NCI-H1048 (cell line): ENCODE data around the gene CNPY3.
"Not testable (repeated sequence)": the region's sequence is repeated elsewhere in the genome, so short reads cannot be mapped to it uniquely, and the experiment has no call there.

Experiments used
- DNase-seq: peaks from one replicate; lab custom pipeline; 2025; lab: John Stamatoyannopoulos, UW

CNPY3 gene

GRCh38 chr6:42915732-42916131 is 13.5 kb upstream of the CNPY3 start, which contains the start of gene PTCRA:
Gene PTCRA (plus strand): TSS chr6:42916053. CDS start chr6:42916070, 17 bp downstream.
- DNase-seq: no peak

GRCh38 chr6:42916288-42916687 is 13.0 kb upstream of the CNPY3 start:
- no peak for DNase-seq

DNA sequence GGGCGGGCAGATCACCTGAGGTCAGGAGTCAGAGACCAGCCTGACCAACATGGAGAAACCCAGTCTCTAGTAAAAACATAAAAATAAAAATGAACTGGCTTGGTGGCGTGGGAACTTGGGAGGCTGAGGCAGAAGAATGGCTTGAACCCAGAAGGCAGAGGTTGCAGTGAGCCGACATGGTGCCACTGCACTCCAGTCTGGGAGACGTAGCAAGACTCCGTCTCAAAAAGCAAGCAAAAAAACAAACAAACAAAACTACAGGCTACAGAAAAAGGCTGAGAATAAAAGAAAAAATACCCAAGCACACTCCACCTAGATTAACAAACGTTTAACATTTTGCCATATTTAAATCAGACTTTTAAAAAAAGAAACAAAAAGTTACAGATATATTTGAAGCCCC is 7.5 kb upstream of the CNPY3 start:
- DNase-seq: no peak

DNA sequence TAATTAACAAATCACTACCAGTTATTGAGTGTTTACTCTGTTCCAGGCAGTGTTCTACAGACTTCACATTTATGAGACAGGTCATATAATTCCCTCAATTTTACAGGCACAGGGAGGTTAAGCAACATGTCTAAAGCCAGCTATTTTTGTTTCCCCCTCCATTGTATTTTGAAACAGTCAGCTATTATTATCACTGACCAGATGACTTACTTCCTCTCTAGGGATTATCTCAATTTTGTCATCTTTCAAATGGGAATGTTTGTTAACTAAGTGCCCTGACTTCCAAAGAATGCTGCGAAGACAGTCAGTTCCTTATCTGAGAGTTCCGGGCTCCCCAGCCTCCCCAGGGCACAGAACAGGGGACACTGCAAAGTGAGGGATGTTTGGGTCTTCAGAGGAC is 5.6 kb upstream of the CNPY3 start:
- no peak for DNase-seq

- DNase-seq: no peak
These were observed 3.9 kb upstream of the CNPY3 start for GRCh38 chr6:42925248-42925857.

DNA sequence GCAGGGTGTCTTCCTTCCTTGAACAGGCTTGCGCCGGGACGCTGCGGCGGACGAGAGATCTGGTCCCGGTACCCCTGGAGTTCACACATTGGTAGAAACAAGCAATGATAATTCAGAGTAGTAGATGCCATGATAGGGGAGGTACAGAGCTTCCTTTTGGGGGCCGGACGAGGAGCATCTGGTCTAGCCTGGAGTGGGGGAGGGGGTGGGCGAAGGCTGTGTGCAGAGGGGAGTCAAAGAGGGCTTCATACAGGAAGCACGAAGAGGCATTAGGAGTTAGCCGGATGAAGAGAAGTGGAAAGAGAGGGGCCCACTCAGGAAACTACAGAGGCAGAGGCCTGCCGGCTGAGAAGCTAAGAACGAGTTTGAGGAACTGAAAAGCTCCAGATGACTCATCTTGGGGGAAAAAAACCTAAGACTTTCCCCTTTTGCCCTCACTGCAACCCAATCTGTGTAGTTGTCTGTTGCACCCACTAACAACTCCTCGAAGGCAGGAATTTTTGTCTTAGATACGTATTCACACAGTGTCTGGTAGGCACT is 611 bp downstream of the CNPY3 start:
- no peak for DNase-seq

DNA sequence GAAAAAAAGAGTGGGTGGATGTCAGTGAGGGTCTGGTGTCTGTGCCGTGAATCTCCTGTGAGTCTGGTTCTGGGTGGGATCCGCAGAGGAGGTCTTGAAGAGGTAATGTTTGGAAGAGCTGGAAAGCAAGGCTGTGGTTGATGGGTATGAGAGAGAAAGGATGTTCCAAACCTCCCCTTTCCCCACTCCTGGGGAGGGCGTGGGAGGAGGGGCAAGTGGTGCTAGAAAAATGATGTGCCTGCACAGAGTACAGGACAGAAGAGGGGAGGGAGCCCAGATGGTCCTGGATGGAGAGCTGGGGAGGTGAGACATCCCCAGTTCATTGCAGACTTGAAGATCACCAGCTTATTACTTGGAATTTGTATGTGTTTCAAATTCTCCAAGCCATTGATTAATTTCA is 3.1 kb downstream of the CNPY3 start:
- no peak for DNase-seq

DNA sequence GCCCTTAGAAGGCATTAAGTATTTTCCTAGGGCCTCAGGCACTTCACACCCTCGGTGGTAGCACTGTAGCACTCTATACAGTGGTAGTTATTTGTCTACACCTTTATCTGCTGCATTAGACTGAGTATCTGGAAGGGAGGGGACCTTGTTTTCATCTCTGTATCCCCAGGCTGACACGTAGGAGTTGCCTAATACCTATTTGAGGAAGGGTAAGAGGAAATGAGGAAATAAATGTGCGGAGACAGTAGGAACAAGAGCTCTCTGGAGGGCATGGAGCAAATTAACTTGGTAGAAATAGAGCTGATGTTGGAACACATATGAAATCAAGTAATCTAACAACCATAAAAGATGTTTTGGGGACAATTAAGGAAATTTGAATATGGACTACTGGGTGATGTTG is 3.9 kb downstream of the CNPY3 start:
- DNase-seq: no peak

DNA sequence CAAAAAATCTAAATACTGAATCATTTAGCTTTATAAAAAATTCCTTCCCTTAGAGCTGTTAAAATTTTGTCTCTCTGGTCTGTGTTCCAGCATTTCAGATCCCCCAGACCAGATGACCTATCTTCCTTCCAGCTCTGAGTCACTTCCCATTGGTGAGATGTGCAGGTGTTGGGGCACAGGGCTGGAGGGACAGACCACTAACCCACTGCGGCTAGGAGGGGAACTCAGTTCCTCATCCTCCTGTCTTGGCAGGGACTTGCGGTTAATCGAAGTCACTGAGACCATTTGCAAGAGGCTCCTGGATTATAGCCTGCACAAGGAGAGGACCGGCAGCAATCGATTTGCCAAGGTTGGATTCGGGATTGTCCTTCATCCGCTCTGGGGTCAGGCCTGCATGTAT is 6.0 kb downstream of the CNPY3 start:
- no peak for DNase-seq

DNA sequence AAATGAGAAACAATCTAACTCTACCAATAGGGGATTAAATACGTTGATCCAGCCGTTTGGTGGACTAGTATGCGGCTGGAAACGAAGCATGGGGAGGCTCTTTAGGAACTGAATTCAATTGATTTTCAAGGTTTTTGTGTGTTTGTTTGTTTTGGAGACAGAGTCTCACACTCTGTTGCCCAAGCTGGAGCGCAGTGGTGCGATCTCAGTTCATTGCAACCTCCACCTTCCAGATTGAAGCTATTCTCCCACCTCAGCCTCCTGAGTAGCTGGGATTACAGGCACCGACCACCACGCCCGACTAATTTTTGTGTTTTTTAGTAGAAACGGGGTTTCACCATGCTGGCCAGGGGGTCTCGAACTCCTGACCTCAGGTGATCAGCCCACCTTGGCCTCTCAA is 7.1 kb downstream of the CNPY3 start:
- DNase-seq: no peak

- DNase-seq: no peak
These were observed 8.5 kb downstream of the CNPY3 start for GRCh38 chr6:42937548-42938427.

- no peak for DNase-seq
These were observed 9.1 kb downstream of the CNPY3 start for GRCh38 chr6:42938428-42938796.

- no peak for DNase-seq
These were observed 9.9 kb downstream of the CNPY3 start for GRCh38 chr6:42938987-42939809.

- DNase-seq: no peak
These were observed 10.5 kb downstream of the CNPY3 start for GRCh38 chr6:42939810-42940167.

GRCh38 chr6:42940493-42941045 is 11.3 kb downstream of the CNPY3 start:
- DNase-seq: no peak

DNA sequence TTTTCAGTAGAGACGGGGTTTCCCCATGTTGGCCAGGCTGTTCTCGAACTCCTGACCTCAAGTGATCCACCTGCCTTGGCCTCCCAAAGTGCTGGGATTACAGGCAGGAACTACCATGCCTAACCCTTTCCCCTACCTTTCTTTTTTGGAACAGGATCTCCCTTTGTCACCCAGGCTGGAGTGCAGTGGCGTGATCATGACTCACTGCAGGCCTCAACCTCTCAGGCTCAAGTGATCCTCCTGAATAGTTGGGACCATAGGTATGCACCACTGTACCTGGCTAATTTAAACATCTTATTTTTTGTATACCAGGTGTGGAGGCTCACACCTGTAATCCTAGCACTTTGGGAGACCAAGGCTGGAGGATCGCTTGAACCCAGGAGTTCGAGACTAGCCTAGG is 12.1 kb downstream of the CNPY3 start:
- not testable (repeated sequence) for DNase-seq

- DNase-seq: no peak
These were observed 13.2 kb downstream of the CNPY3 start for GRCh38 chr6:42942444-42942843.

DNA sequence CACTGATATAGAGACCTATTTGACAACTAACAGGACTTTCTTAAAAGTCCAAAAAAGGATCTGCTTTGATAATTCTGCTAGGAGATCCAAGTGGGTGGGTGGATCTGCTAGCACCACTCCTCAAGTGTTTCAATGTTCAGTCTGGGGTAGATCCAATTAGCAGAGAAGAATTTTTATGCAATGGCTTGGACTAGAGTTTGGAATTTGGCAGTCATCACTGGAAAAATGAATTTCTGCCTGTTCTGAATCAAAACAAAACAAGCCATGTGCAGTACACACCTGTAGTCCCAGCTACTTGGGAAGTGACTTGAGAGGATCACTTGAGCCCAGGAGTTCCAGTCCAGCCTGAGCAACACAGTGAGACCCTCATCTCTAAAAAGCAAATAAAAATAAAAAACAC is 18.7 kb downstream of the CNPY3 start:
- no peak for DNase-seq

DNA sequence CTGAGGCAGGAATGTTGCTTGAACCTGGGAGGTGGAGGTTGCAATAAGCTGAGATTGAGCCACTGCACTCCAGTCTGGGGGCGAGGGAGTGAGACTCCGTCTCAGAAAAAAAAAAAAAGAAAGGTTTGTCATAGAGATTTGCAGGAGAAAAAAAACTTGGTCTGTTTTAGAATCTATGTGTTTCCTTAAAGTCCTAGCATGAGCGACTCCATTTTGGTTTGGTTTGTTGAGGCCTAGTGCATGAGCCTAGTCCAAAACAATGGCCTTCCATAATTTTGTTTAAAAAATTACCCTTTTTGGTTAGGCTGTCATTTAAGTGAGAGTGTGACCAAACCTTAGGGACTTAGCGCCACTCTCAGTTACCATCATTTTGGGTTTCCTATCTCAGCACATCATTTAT is 23.1 kb downstream of the CNPY3 start:
- no peak for DNase-seq

- not testable (repeated sequence) for DNase-seq
These were observed 25.1 kb downstream of the CNPY3 start for GRCh38 chr6:42954405-42954804.

- no peak for DNase-seq
These were observed 28.8 kb downstream of the CNPY3 start for GRCh38 chr6:42958125-42958524.

GRCh38 chr6:42959917-42960242 is 30.6 kb downstream of the CNPY3 start:
- DNase-seq: no peak
